Fibroblast of skin of abdomen (primary cell): Measurements from ENCODE around the gene COQ2.

ENCODE experiments used
- DNase-seq: peaks from one replicate; pipeline ENCODE4 v3.0.0-alpha.2; 2013

The COQ2 gene

DNA sequence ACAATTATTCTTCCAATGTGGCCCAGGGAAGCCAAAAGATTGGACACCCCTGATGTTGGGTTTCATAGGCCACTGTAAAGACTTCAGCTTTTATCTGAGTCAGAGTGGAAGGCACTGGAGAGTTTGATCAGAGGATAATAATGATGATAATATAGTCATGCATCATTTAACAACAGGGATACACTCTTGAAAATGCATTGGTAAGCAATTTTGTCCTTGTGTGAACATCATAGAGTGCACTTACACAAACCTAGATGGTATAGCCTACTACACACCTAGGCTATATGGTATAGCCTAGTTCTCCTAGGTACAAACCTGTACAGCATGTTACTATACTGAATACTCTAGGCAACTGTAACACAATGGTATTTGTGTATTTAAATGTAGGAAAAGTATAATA, 70.5 kb downstream of the COQ2 start:
- no peak for DNase-seq
